ENCODE measurements around the gene KAZALD1.
A peak's percentile ranks its signal among the peaks of the same experiment; 100 is the strongest.
"Not testable (repeated sequence)": the region's sequence is repeated elsewhere in the genome, so short reads cannot be mapped to it uniquely, and the experiment has no call there.

KAZALD1 gene

DNA sequence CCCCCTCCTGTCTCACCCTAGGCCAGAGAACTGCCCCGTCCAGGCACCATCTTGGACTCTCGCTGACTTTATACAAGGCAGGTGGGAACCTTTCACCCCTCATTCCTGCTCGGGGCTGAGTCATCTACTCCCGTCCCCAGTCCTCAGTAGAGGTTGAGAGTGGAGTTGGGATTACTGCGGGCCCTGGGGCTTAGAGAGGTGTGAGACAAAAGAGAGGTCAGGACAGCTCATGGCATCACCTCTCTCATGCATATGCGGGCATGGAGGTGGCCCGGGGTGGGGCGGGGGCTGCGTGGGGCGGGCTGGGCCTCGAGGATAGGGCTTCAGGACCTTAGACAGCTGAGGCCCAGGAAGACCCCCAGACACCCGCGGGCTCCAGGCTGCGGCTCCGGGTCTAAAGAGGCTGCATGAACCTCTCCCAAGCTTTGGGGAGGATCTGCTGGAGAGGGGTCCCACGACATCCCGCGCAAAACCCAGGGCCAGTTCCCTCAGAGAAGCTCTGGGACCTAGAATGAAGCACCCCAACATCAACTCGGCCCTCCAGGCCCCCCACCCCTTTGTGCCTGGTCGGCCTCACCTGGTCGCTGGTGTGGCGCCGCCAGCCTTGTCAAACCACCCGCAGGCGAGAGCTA, 31.2 kb upstream of the KAZALD1 start:
- DNase-seq (ENCODE audit: low read depth) = no peak

DNA sequence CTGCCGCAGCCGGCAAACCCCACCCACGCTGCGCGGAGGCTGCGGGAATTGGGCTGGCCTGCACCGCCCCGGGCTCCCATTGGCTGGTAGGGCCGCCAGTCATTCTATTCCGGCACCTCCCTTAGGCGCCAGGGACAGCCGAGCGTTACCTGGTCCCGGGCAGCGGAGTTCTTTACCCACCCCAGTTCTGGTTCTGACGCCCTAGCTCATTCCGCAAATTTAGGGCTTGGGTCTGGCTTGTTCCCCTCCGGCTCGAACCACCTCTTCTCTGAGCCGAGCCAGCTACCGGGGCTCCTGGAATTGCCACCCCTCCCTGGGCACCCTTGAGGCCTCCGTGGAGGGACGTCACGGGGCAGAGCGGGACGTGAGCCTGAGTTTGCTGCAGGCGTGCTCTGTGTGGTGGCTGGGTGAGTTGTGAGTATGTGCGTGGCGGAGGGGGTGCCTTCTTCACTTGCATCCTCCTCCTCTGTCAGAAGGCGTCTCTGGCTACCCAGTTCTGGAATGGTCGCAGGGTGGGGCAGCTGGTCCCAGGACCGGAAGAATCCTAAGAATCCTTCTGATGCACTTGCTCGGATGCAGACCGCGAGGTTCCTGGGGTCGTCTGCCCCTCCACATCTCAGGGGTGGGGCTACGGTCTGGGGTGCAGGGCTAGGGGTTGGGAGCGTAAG, 30.5 kb upstream of the KAZALD1 start, which contains the start of the genes PDZD7 and SFXN3:
Gene PDZD7 (minus strand): TSS at position 2 of the 668 bp plus-strand sequence. CDS start 910 bp downstream, outside the sequence.
Gene SFXN3 (plus strand): TSS at position 107 of the 668 bp plus-strand sequence. CDS start 3,461 bp downstream, outside the sequence.
- no peak for DNase-seq (ENCODE audit: low read depth)

GRCh38 chr10:101031796-101032636, 29.8 kb upstream of the KAZALD1 start:
- no peak for DNase-seq (ENCODE audit: low read depth)

- no peak for DNase-seq (ENCODE audit: low read depth)
Observed at GRCh38 chr10:101032637-101033224, 29.1 kb upstream of the KAZALD1 start.

GRCh38 chr10:101033276-101033675, 28.5 kb upstream of the KAZALD1 start:
- DNase-seq (ENCODE audit: low read depth) = no peak

DNA sequence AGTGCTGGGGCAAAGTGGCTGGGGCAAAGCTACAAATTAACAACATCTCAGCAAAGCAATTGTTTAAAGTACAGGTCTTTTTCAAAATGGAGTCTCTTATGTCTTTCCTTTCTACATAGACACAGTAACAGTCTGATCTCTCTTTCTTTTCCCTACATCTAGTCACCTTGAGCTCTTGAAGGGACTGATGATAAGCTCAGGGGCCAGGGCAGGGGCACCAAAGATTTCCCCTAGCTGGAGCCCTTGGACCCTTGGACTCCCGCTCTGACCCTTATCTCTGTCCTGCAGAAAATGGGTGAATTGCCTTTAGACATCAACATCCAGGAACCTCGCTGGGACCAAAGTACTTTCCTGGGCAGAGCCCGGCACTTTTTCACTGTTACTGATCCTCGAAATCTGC, 27.4 kb upstream of the KAZALD1 start:
- not testable (repeated sequence) for DNase-seq (ENCODE audit: low read depth)

DNA sequence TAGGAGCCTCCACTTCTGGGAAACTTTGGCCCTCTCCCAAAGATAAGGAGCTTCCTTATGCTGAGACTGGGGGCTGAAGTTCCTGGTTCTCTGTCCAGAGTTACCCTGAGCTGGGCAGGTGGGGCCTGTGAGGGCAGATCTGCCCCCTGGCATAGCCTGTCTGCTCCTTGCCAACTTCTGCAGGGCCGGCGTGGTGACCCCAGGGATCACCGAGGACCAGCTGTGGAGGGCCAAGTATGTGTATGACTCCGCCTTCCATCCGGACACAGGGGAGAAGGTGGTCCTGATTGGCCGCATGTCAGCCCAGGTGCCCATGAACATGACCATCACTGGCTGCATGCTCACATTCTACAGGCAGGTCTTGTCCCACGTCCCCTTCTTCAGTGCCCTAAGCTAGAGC, 26.5 kb upstream of the KAZALD1 start:
- no peak for DNase-seq (ENCODE audit: low read depth)

GRCh38 chr10:101035916-101036702, 25.7 kb upstream of the KAZALD1 start:
- DNase-seq (ENCODE audit: low read depth) = no peak

GRCh38 chr10:101036726-101037125, 25.1 kb upstream of the KAZALD1 start:
- no peak for DNase-seq (ENCODE audit: low read depth)

GRCh38 chr10:101038484-101038883, 23.3 kb upstream of the KAZALD1 start:
- DNase-seq (ENCODE audit: low read depth) = no peak

- no peak for DNase-seq (ENCODE audit: low read depth)
Observed at GRCh38 chr10:101040061-101040460, 21.7 kb upstream of the KAZALD1 start.

DNA sequence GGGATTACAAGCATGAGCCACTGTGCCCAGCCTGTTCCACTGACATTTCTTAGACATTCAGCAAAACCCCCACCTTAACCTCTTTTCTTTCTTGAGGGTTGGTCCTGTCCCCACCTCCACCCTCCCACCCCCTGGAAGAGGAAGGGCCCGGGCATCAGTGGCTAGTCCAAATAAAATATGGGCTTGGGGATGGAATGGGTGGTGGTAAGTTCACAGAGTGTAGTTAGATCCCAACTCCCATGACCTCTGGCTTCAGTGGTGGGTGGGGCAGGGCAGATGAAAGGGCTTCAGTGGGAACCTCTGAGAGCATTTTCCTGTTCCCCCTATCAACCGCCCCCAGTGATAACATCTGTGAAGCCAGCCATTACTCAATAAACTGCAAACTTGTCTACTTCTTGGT, 20.9 kb upstream of the KAZALD1 start:
- no peak for DNase-seq (ENCODE audit: low read depth)

GRCh38 chr10:101041252-101041761, 20.5 kb upstream of the KAZALD1 start:
- DNase-seq (ENCODE audit: low read depth) = peak; percentile 86

- DNase-seq (ENCODE audit: low read depth) = no peak
Observed at GRCh38 chr10:101042118-101042517, 19.7 kb upstream of the KAZALD1 start.

DNA sequence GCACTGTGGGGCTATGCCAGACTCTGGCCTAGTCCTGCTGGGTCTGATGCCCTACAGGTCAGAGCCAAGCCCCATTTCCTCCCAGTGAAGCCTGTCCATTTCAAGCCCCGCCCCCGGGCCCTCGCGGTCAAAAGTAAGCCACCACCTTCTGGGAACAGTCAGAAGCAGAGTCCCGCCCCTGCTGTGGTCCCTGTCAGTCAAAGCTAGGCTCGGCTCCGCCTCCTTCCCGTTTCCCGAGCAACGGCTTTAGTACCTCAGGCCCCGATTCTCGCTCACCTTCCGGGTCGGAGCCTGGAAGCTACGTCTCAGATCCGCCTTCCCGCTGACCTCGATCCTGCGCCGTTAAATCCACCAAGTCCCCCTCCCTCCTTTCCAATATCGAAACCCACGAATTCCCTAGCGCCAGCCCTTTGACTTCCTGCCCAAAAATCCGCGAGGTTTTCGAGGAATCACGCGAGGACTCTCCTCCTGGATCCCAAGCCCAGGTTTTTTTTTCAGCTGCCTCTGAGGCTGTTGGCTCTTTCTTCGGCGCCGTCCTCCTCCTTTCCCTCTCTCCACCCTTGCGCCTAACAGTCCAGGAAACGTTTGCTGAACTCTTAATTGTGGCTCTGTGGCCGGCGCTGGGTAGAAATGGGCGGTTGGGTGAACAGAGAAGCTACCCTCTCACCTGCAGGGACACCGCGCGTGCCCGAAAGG, 19.0 kb upstream of the KAZALD1 start:
- DNase-seq (ENCODE audit: low read depth) = peak; percentile 89

- no peak for DNase-seq (ENCODE audit: low read depth)
Observed at GRCh38 chr10:101043363-101043707, 18.5 kb upstream of the KAZALD1 start.

GRCh38 chr10:101044117-101044516, 17.7 kb upstream of the KAZALD1 start:
- DNase-seq (ENCODE audit: low read depth) = no peak

- DNase-seq (ENCODE audit: low read depth) = no peak
Observed at GRCh38 chr10:101046332-101047238, 15.2 kb upstream of the KAZALD1 start.

DNA sequence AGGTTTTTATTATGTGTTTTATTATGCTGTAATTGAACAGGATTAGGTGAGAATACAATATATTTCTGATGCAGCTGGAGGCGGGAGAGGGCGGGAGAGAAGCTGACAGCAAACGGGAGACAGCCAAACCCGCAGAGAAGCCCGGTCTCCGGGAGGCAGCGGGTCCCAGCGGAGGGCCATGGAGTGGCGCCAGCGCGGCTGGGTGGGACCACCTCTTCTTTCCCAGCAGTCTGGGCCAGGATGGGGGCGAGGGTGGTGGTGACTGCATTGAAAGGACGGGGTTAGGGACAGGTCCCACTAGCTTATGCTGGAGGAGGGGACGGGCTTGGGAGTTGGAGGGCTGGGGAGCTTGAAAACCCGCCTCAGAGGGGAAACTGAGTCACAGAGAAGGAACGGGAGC, 14.5 kb upstream of the KAZALD1 start:
- no peak for DNase-seq (ENCODE audit: low read depth)
